COLO829 (cell line): Measurements from ENCODE around the gene VAT1L.

Experiments
- DNase-seq: peaks from one replicate; pipeline ENCODE4 v3.0.0; 2012; ENCODE audit warnings: low spot score

Gene VAT1L

DNA sequence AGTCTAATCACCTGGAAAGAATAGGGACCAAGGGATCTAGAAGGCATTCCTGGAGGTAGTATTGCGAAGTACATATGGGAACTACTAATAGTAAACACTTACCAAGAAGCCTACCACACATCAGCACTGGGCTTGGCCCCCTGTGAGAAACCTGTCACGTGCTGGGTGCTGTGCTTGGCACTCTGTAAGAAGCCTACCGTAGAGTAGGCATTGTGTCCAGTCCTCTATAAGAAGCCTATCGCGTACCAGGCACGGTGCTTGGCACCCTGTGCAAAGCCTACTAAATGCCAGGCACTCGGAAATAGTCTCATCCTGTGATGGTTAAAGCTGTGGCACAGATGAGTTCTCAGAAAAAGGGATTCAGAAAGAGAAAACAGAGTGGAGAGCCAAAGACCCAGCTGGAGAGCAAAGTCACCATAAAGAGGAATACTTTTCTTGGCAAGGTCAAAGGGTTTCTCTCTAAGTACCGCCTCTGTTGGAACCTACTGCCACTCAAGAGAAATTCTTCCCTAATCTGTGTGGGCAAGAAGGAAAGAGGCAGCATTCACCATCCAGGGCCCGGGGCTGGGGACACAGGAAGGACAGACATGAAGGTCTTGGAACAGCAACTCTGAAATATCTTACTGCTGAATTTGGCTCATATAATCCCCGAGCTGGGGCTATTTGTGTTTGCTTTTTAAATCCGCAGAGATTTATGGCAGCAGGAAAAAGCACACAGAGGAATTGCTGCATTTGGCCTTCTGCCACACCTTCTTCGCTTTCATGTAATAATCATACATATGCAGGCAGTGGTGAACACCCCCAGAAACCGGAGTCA is 81.8 kb downstream of the VAT1L start:
- no peak for DNase-seq

DNA sequence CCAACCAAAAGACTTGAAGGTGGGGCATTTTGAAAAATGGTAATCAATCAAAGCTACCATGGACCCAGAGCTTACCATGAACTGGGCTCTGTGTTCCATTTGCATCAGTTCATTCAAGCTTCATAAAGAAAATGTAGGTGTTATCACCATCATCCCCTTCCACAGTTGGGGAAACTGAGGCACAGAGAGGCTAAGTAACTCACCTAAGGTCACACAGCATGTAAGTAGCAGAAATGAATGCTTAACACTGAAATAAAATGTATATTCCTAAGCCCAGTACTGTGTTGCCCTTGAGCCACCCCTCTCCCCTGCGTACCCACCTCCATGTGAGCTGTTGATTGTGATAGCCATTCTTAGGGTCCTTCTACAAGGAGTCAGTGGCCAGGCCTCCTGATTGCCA is 83.6 kb downstream of the VAT1L start:
- DNase-seq: no peak

- no peak for DNase-seq
Measured at GRCh38 chr16:77873066-77873465, 84.7 kb downstream of the VAT1L start.

- no peak for DNase-seq
Measured at GRCh38 chr16:77874347-77874746, 86.0 kb downstream of the VAT1L start.

DNA sequence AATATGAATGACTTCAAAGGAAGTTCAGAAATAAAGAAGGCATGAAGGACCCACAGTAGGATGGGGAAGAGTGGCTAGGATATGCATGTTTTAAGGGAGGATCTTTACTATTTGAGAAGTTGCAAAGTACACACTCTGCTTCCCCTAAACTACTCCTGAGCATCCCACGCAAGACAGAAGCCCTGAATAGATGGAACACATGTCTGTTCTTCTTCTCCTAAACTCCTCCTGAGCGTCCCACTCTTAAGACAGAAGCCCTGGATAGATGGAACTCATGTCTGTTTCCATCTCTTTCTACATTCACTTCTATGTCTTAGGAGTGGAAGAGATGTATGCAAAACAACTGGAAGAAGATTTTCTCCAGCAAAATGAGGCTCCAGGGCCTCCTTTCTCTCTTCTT is 88.4 kb downstream of the VAT1L start:
- DNase-seq: no peak

DNA sequence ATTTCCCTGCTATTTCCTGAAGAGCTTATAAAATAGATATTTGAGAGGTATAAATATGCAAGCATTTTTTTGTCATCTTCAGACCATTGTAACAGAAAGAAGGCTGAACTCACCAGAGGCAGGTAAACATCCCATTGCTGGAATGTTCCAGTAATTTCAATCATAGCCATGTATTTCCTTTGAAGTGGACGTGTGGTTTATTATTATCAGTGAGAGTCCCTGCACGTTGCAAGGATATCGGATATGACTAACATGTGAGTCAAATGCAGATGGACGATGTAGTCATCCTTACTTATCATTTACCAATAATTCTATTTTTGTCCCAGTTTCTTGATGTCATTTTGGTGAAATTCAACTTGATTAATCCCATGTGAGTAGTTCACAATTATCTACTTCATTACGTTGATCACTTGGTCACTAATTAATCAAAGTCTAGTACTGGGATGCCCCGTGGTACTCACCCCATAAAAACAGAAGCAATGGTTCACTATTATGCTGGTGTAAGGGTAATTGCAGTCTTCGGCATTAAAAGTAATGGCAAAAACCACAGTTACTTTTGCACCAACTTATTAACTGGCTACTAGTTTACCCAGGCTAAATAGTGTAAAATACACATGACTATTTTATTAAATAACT is 89.5 kb downstream of the VAT1L start:
- DNase-seq: peak; percentile 9

DNA sequence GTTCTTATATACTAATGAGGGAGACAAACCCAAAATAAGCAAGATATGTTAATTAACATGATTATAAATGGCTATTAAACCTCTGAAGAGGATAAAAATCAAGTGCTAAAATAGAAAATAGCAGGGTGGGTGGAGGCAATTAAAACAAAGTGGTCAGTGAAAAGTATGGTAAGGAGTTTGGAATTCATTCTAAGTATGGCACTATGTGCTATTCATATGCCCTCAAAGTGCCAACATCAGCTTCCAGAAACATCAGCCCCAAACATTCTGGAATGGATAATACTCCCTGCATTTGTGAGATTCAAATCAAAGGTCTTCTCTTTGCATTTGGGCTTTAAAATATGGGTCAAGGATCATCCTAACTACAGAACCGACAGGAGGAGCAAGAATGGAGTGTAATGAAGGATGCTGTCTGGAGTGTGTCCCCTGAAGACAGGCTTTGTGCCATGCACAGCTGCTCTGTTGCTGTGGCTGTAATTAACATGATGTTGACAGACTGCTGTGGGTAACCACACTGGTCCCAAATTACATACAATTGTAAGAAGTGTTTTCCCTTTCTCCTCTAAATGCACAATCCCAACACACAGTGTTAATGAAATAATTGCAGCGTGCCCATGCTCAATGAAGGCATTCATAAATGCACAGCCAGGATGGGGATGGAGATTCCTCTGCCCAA is 93.1 kb downstream of the VAT1L start:
- no peak for DNase-seq

GRCh38 chr16:77882358-77882757 is 94.0 kb downstream of the VAT1L start:
- DNase-seq: no peak

GRCh38 chr16:77885571-77886295 is 97.4 kb downstream of the VAT1L start:
- DNase-seq: no peak

DNA sequence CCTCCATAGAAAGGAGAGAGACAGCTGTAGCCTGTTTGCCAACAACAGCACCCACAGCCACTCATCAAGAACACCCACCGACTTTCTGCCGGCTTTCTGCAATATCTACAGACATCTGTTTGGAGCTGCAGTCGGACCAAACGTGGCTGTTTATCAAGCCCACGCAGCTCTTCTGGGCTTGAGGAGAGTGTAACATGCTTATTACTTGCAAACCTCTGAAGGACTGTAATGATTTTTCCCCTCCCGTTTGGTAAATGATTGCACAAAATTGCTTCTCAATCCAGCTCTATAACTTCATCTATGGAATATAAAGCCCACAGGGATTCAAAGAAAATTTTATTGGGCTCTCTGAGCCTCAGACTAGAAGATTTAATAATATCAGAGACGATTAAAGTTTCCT is 100.5 kb downstream of the VAT1L start:
- DNase-seq: no peak

DNA sequence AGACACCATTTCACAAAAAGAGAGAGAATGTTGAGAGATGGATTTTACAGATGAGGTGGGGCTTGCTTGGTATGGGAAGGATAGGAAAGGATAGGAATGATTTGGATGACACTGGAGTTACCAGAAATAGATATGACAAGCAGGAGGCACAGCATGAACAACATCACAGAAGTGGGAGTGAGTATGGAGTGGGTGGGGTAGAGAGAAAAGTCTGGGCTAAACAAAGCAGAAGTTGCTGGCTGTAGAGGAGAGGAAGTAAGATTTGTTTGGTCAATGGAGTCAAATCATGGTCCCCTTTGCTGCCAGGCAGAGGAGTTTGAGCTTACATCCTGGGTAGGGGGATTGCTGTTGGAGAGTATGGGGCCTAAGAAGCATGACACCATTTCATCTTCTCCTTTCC is 101.7 kb downstream of the VAT1L start:
- no peak for DNase-seq

DNA sequence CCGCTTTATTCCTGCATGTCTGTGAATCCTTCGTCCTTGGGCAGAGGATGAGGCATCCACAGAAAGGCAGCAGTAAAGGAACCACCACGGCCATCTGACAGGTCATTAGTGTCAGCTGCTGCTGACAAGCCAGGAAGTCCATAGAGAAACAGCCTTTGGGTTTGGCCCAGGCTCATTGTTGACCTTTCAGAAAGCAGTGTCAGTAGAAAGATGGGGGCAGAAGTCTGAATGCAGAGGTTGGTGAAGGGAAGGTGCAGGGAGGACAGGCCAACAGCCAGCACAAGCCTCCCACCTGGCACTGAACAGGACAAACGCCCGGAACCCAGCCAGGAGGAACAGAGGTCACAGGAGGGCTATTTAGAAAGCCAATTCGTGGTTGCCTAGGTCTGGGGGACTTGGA is 105.8 kb downstream of the VAT1L start:
- no peak for DNase-seq

- DNase-seq: no peak
Measured at GRCh38 chr16:77895962-77896361, 107.6 kb downstream of the VAT1L start.

GRCh38 chr16:77896415-77897128 is 108.2 kb downstream of the VAT1L start:
- DNase-seq: no peak

GRCh38 chr16:77897129-77897437 is 108.7 kb downstream of the VAT1L start:
- no peak for DNase-seq

DNA sequence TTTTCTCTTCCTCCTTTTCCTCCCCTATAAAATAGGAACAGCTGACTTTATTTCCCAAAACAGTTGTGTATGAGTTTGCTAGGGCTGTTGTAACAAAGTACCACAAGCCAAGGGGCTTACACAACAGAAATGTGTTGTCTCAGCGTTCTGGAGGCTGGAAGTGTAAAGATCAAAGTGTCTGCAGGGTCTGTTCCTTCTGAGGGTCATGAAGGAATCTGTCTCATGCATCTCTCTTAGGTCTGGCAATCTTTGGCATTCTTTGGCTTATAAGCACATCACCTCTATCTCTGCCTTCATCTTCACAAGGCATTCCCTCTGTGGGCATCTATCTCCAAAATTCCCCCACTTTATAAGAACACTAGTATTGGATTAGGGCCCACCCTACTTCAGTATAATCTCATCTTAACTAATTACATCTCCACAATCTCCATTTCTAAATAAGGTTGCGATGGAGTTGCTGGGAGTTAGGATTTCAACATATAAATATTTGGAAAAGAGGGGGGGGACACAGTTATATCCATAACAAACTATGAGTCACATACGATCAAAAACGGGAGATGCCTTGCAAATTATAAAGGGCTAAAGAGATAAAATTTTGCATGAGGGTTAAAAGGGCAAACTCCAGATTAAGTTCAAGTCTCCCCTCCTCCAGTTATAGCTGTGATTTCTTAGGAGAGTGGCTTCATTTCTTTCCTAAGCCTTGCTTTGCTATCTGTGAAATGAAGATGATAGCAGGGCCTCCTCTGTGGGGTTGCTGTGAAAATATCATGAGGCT is 109.7 kb downstream of the VAT1L start:
- no peak for DNase-seq

DNA sequence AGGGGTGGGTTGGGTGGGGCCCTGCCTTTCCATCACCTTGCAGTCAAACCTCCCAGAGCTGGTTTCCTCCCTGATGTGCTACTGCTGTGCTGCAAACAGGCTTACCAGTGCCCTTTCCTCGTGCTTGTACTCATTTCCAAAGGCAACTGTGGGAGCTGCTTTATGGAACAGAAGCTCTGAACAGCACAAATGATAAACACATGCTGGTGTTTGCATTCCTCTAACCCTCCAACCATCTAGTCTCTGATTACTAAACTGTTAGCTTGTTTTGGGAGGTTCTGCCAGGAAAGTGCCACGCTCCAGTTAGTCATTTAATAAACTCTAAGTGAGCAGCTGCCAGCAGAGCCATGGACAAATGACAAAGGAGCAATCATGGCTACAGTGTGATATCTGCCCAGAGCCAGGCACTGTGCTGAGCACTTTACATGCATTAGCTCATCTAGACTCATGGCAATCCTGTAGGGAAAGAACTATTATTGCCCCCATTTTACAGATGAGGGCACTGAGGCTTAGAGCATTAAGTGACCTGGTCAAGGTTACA is 110.4 kb downstream of the VAT1L start:
- DNase-seq: no peak

DNA sequence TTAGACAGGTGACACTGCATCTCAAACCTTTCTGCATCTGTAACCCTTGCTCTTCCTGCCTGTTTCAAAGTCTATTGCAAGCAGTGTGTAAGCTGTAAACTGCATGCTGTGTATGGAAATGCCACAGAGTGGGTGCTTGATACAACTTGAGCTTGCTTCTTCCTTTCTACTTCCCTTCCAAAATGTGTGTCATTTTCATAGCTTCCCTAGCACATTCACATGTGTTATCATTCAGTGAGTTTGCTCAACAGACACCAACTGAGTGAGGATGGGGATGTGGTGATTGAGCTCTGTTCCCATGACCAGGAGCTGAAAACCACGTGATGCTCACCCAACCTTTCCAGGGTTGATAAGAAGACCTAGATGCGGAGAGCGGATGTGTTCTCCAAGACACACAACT is 111.1 kb downstream of the VAT1L start:
- DNase-seq: no peak

DNA sequence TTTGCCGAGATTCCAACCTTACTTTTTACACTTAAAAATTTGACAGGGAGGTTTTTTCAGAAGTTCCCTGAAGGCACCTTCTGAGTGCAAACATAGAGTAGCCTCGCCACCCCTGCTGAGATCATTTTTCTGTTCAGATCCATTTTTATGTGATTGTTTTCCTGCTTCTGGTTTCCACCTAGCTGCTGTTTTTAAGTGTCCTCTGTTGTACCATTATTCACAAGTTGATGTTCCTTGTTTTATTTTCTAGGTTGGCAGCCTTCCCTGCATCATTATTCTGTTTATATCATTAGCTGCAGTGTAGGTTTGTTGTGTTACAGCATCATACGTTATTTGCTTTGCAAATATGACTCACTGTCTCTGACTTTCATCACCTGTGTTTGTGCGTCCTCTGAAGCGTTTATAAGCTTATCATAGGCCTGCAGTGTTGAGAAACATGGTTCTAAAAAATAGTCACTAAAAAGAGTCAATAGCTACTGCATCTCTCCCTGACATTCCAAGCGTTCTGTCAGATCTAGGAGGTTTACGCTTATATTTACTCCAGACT is 117.1 kb downstream of the VAT1L start:
- DNase-seq: no peak

DNA sequence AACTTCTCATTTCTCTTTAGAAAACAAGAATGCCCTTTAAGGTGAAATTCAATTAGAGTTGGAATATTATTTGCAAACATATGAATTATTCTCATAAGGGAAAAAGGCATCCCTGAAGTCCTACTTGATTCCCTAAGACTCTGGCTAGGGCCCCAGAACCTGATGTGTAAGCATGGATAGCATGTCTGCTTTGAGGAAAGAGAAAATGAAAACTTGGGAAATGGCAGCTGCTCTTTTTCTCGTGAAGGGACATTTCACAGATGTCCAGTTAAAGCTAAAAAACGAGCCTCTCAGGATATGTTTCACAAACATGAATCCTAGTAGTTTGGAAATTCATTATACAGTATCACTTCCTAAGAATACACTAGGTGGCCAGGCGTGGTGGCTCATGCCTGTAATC is 121.7 kb downstream of the VAT1L start:
- DNase-seq: no peak

GRCh38 chr16:77912617-77913016 is 124.3 kb downstream of the VAT1L start:
- DNase-seq: no peak
